ENCODE results near the gene HDGFL2. TPM values are rescaled to one million over a fixed set of nuclear protein-coding genes. Genes with fewer than 3 reads are reported as not detected.

The HDGFL2 gene
- total RNA-seq, 1 experiment from 2014 or later, result 108 TPM

GRCh38 chr19:4431296-4431695 lies 40.8 kb upstream of the HDGFL2 start:
- Histone ChIP-seq H3K23ac (ENCODE audit: insufficient read length, low read depth, low read length) (no peak overlapping the region), H3K79me2 (ENCODE audit: insufficient read depth, low read length) (no peaks in the 10 kb centered on the region; the same call in 1 of the 2 replicates), H3K27ac (ENCODE audit: insufficient read length, low read depth, low read length) (no peak overlapping the region), H3K27me3 (ENCODE audit: insufficient read depth, low read length) (no peaks in the 10 kb centered on the region), H2BK120ac (ENCODE audit: low read depth, low read length, poor library complexity, severe bottlenecking) (no peak overlapping the region), H3K4me2 (ENCODE audit: insufficient read depth, insufficient read length, low read length) (no peak overlapping the region), H2BK15ac (ENCODE audit: low read depth, low read length) (no peak overlapping the region), H2AK5ac (ENCODE audit: insufficient read length, low read length) (no peak overlapping the region), H4K8ac (replicated peaks; ENCODE audit: insufficient read length, low read depth, low read length) (no peak overlapping the region), H2BK5ac (ENCODE audit: insufficient read length, low read length) (no peak overlapping the region), H2BK20ac (ENCODE audit: low read depth, low read length, poor library complexity, severe bottlenecking) (no peak overlapping the region), H4K5ac (ENCODE audit: insufficient read length, low read depth, low read length) (no peak overlapping the region), H3K56ac (ENCODE audit: insufficient read length, low read depth, low read length) (no peak overlapping the region), H2BK12ac (ENCODE audit: insufficient read length, low read depth, low read length) (no peak overlapping the region), H3K9me3 (ENCODE audit: control insufficient read depth, low read depth, low read length) (no peaks in the 10 kb centered on the region), H3K18ac (ENCODE audit: insufficient read length, low read depth, low read length) (no peak overlapping the region), H3K4me1 (ENCODE audit: insufficient read depth, low read length) (no peaks in the 10 kb centered on the region), H3K14ac (ENCODE audit: insufficient read depth, low read length) (no peak overlapping the region), H3K9ac (ENCODE audit: extremely low read depth, insufficient read length, low read length) (no peak overlapping the region), H3K4ac (ENCODE audit: low read depth, low read length) (no peak overlapping the region), H4K20me1 (ENCODE audit: control insufficient read depth, insufficient read depth, insufficient read length) (no peaks in the 10 kb centered on the region), H2AFZ (ENCODE audit: low read length) (no peak overlapping the region), H4K91ac (ENCODE audit: insufficient read length, low read depth, low read length) (no peak overlapping the region), H3K23me2 (ENCODE audit: insufficient read length, low read depth, low read length, poor library complexity, severe bottlenecking) (no peaks in the 10 kb centered on the region), H3T11ph (ENCODE audit: low read length) (no peak overlapping the region), H3K79me1 (ENCODE audit: insufficient read depth, low read depth, low read length, poor library complexity, severe bottlenecking) (no peaks in the 10 kb centered on the region)
- no peaks in the 10 kb centered on the region for H3K27me3 Mint-ChIP-seq (ENCODE audit: low read depth)
- H3K9me3 Mint-ChIP-seq, result no peaks in the 10 kb centered on the region
- no CpG with 5 or more reads among the region's 9 CpGs for WGBS (ENCODE audit: extremely low coverage, insufficient read length, low lambda C conversion rate)
- no peak for DNase-seq
- H3K4me1 Mint-ChIP-seq, result no peaks in the 10 kb centered on the region
- peaks cover 70 to 91% (median 81%) of the 10 kb centered on the region in 3 experiments for H3K36me3 Mint-ChIP-seq (ENCODE audit: insufficient read depth in 1 of 3, low read depth in 3 of 3)
- TF ChIP-seq, protein P1, sequence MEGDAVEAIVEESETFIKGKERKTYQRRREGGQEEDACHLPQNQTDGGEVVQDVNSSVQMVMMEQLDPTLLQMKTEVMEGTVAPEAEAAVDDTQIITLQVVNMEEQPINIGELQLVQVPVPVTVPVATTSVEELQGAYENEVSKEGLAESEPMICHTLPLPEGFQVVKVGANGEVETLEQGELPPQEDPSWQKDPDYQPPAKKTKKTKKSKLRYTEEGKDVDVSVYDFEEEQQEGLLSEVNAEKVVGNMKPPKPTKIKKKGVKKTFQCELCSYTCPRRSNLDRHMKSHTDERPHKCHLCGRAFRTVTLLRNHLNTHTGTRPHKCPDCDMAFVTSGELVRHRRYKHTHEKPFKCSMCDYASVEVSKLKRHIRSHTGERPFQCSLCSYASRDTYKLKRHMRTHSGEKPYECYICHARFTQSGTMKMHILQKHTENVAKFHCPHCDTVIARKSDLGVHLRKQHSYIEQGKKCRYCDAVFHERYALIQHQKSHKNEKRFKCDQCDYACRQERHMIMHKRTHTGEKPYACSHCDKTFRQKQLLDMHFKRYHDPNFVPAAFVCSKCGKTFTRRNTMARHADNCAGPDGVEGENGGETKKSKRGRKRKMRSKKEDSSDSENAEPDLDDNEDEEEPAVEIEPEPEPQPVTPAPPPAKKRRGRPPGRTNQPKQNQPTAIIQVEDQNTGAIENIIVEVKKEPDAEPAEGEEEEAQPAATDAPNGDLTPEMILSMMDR (conservative IDR thresholded peaks at IDR 0.05), result no peak
- H3K4me3 Mint-ChIP-seq, result no peak overlapping the region
- H3K27ac Mint-ChIP-seq, result peak overlapping the region in 1 of 3 experiments; percentile 62; a peak in 2 of 7 replicates

Measured in H9 (cell line).